COR-L47 (cell line): Measurements from ENCODE around the gene CARHSP1.
"Not testable (repeated sequence)": the region's sequence is repeated elsewhere in the genome, so short reads cannot be mapped to it uniquely, and the experiment has no call there.

Experiments used
- DNase-seq: peaks from one replicate; lab custom pipeline; 2025; lab: John Stamatoyannopoulos, UW

Gene CARHSP1

DNA sequence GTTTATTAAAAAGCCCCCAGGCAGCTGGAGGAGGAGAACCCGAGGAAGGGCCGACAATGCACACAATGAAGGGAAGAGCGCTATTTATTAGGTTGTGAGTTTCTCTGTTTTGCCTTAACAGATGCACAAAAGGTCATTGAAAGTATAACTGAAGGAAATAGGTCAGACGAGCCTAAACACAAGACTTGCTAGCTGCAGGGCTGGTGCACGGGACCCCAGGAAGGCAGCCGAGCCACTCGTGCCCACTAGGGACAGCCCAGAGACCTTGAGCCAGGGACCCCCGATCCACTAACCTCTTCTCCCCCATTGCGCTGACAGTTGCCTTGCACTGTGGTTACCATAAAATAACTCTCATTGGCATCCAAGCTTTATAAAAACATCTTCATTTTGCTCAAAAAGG is 24.6 kb upstream of the CARHSP1 start:
- DNase-seq = no peak

- no peak for DNase-seq
Observed at GRCh38 chr16:8892101-8892575, 23.3 kb upstream of the CARHSP1 start.

DNA sequence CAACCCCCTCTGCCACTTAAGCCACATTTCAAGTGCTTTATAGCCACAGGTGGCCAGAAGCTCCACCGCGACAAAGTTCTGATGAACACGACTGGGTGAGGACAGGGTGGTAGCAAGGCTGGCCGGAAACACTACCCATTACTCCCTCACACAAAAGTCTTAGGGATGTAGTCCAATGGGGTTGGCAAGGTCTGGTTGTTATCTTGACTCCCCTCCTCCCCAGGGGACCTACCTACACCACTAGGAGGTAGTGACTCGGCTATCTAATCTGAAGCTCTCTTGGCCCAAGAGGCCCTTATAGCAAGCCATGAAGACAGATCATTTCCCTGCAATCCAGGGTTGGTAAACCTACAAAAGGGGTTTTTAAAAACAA is 21.7 kb upstream of the CARHSP1 start:
- DNase-seq = no peak

DNA sequence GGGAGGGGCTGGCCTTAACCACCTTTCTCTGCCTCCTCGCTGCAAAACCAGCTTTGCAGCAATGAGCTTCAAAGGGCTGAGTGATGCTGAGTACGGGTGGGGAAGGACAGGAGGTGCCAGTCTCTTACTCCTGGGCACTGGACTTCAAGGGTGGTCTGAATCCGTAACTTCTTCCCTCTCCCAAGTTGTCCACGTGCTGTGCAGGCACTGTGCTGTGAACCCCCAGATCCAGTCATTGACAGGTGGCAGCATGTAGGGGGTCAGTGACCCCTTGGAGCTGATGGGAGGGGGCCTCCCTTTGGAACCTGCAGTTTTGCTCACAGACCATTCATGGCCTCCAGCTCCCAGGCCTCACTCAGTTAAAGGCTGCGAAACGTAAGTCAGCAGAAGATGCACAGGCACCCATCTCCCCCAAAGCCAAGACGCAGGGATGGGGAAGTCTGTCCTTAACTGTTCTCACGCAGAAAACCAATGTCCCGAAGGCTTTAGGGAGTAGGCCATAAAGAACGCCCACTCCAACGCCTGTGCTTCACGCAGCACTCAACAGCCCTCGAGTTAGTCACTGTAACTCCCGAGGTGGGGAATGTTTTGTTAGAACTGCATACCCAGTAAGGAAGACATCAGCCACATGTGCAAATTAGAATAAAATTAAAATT is 21.2 kb upstream of the CARHSP1 start:
- DNase-seq = no peak

GRCh38 chr16:8888951-8889892 is 20.4 kb upstream of the CARHSP1 start:
- no peak for DNase-seq

DNA sequence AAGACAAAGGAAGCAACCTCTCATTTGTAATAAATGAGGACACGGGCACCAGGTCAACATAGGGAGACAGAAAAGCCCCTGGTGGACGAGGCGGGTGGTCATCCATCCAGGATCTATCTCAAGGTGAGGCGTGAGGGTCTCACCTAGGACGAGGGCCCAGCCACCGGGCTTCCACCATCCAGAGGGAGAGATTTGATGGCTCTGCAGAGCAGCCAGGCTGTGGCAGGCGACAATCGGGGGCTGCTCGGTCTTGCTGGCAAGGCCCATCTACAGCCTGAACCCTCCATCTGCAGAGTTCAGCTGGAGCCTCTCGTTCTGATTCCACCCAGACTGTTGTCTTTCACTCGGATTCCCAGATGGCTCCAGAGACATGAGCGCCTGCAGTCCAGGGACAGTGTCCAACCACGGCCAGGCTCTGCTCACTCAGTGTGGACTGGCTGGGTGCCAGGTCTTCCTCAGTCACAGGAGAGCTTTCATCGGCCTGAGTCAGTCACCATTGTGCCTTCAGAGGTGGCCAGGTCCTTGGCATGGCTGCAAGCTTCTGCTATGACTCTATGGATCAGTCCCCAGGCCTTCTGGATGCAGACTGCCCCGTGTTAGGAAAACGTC is 19.2 kb upstream of the CARHSP1 start:
- no peak for DNase-seq

- DNase-seq = no peak
Observed at GRCh38 chr16:8887431-8887765, 18.6 kb upstream of the CARHSP1 start.

- DNase-seq = no peak
Observed at GRCh38 chr16:8886593-8887430, 18.0 kb upstream of the CARHSP1 start.

- no peak for DNase-seq
Observed at GRCh38 chr16:8885674-8886592, 17.1 kb upstream of the CARHSP1 start.

DNA sequence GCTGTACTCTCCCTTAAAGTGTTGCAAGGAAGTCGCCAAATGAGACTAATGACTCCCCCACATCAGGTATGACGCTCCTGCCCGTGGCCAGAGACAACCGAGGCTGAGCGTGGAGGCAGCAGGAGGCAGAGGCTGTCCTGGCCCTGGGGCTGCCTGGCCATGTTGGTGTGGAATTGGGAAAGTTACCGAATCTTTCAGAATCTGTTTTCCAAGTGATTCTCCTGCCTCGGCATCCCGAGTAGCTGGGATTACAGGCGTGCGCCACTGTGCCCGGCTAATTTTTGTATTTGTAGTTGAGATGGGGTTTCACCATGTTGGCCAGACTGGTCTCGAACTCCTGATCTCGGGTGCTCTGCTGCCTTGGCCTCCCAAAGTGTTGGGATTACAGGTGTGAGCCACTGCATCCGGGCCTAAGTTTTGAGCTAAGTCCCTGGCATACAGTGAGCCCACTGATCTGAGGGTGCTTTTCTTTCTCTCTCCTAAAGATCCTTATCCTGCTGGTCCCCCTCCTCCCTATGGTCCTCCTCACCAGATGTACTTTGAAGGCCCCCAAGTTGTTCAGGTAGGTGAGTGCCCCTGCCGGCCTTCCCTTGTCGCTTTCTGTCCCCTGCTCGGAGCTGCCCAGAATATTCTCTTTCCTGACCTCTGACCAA is 14.0 kb upstream of the CARHSP1 start:
- DNase-seq = no peak

DNA sequence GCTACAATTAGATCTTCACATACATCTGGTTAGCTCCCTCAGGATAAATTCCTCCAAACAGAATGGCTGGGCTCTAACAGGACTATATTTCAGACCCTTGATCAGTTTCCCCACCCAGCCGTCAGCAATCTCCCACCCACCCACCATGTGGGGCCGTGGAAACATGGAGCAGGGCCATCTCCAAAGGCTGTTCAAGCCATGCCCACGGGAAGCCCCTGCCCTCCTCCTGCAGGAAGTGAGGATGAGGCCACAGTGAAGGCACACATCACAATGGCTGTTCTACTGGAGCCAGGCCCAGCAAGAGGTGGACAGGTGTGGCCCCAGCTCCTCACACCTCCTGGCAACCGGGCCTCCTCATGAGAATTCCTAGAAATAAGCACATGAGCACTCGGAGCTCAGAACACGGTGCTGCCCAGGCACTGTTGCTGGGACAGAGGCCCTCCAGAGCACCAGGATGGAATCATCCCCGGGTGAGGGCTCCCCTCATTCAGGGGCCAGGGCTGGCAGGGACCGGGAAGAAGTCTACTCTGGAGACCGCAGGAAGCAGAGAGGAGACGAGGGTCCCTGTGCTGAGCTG is 13.3 kb upstream of the CARHSP1 start, which contains the start of gene LITAFD:
TSS of gene LITAFD (plus strand) at position 311 of the 577 bp plus-strand sequence. CDS start 2,005 bp downstream, outside the sequence.
- DNase-seq = no peak

GRCh38 chr16:8880839-8881510 is 12.2 kb upstream of the CARHSP1 start:
- no peak for DNase-seq

DNA sequence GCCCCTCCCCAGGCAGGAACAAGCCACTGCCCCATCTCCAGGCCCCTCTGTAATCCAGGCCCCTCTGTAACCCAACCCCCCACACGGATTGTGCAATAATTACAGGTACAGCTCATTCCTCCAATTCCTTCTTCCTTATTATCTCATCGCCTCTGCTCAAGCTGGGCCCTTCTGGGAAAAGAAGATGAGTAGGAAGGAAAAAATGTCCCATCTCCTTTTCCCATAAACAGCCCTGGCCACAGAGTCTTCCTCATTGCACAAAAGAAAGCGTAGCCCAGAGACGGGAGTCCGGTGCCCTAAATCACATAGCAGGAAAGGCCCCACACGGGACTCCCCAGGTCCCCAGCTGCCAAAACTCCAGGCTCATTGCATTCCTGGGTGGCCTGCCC is 9.7 kb upstream of the CARHSP1 start:
- DNase-seq = no peak

DNA sequence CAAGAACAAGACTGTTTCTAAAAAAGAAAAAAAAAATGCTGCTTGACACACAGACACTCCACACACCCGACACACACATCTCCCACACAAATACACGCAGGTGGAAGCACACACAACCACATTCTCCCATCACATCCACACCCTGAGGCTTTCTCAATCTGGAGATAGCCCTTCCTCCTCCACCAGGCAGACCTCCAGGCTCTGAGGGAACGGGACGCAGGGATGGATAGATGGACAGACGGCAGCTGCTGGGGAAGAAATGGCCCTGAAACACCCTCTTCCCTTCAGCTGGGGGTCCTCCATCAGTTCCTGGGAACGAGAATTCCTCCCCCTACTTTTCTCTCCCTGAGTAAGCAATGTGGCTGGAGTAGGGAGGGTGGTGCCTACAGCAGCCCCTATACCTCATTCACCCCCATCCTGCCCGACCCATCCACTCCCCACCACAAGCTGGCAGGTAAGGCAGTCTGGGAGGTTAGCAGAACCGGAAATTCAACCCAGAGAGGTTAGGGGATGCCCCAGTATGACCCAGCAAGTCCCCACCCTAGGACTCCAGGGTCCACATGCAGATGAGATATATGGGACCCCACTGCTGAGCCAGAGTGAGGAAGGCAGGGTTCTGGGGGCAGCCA is 9.2 kb upstream of the CARHSP1 start:
- DNase-seq = no peak

DNA sequence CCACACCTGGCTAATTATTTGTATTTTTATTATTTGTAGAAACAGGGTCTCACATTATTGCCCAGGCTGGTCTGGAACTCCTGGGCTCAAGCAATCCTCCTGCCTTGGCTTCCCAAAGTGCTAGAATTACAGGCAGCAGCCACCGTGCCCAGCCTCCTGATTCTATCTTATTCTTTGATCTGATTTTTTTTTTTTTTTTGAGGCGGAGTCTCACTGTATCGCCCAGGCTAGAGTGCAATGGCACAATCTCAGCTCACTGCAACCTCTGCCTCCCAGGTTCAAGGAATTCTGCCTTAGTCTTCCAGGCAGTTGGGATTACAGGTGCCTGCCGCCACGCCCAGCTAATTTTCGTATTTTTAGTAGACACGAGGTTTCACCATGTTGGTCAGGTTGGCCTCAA is 6.5 kb upstream of the CARHSP1 start:
- not testable (repeated sequence) for DNase-seq

DNA sequence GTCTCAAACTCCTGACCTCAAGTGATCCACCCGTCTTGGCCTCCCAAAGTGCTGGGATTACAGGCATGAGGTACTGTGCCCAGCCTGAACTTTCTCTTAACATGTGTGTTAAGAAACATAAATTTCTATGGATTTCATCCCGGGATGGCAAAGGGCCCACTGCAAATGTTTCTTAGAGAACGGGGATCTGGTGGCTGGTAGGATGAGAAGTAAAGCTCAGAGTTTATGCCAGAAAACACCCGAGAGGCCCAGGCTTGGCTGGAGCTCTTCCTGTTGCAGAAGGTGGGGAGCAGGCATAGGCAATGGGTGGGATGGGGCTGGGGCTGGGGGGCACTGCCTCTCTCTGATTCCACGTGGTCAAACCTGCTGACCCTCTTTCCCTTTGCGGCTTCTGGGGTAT is 5.6 kb upstream of the CARHSP1 start:
- no peak for DNase-seq

DNA sequence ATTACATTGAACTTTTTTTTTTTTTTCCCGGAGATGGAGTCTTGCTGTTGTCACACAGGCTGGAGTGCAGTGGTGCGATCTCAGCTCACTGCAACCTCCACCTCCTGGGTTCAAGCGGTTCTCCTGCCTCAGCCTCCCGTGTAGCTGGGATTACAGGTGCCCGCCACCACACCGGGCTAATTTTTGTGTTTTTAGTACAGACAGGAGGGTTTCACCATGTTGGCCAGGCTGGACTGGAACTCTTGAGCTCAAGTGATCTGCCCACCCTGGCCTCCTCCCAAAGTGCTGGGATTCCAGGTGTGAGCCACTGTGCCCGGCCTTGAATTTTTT is 5.0 kb upstream of the CARHSP1 start:
- DNase-seq = not testable (repeated sequence)

DNA sequence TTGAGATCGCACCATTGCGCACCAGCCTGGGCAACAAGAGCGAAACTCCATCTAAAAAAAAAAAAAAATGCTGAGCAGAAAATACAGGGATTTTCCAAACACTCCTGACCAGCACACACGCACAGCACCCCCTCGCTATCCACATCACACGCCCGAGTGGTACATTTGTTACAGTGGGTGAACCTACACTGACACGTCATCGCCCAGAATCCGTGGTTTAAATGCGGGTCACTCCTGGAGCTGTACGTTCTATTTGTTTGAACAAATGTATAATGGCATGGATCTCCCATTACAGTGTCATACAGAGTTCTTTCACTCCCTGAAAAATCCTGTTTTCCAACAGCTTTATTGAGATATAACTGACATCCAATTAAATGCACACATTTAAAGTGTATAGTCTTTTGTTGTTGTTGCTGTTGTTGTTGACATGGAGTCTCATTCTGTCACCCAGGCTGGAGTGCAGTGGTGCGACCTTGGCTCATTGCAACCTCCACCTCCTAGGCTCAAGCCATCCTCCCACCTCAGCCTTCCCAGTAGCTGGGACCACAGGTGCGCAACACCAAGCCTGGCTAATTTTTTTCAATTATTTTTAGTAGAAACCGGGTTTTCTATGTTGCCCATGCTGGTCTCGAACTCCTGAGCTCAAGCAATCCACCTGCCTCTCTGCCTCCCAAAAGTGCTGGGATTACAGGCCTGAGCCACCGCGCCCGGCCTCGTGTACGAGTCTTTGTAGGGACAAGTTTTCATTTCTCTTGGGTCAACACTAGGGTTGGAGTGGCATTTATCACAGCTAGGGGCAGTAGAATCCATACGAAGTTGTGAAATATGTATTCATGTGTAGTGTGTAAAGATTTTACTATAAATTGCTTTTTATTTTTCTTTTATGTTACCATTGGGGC is 4.4 kb upstream of the CARHSP1 start:
- DNase-seq = no peak
